ENCODE results near the gene BRSK2. TPM values are rescaled to one million over a fixed set of nuclear protein-coding genes. Genes with fewer than 3 reads are reported as not detected.

The BRSK2 gene
- polyA plus RNA-seq, 1 of the 3 experiments (the other 2 are of a cell fraction): 0.64 TPM

- TF ChIP-seq REST (IDR thresholded peaks at IDR 0.05; ENCODE audit: low read depth, low read length) (no peak), FOXJ3 (CRISPR knock-in tag; IDR thresholded peaks at IDR 0.05) (no peak), YY1 (IDR thresholded peaks at IDR 0.05; ENCODE audit: low read depth) (no peak), TAF1 (IDR thresholded peaks at IDR 0.05; ENCODE audit: borderline replicate concordance, low read depth, low read length) (no peak), RFX5 (IDR thresholded peaks at IDR 0.05; ENCODE audit: low read length) (no peak), FOXM1 (IDR thresholded peaks at IDR 0.05; ENCODE audit: low read depth) (no peak), POLR2AphosphoS5 (IDR thresholded peaks at IDR 0.05; ENCODE audit: low read depth, low read length) (no peak)
Measured at GRCh38 chr11:1405186-1406020, 15.7 kb downstream of the BRSK2 start (continued).

- no peak for TF ChIP-seq IRF3 (IDR thresholded peaks at IDR 0.05; ENCODE audit: low read depth, low read length)
- no peak for TF ChIP-seq NFIC (IDR thresholded peaks at IDR 0.05; ENCODE audit: borderline replicate concordance)
- TF ChIP-seq MEF2A (IDR thresholded peaks at IDR 0.05; ENCODE audit: borderline replicate concordance, low read depth): no peak
- no peak for TF ChIP-seq ELF1 (IDR thresholded peaks at IDR 0.05)
- no peak for TF ChIP-seq RCOR1 (IDR thresholded peaks at IDR 0.05; ENCODE audit: low read length)
- CTCF ChIA-PET: interaction anchor here (0.6 kb wide), 1 partner anchor 15 kb away, joined by 3 read pairs; no protein-coding TSS in a partner anchor
Measured at GRCh38 chr11:1406571-1407485, 17.1 kb downstream of the BRSK2 start.

More at GRCh38 chr11:1406571-1407485, 17.1 kb downstream of the BRSK2 start:
- Histone ChIP-seq H4K20me1 (ENCODE audit: insufficient read depth) (no peaks in the 10 kb centered on the region), H2AFZ (ENCODE audit: low read depth) (no peak overlapping the region), H3K4me2 (no peak overlapping the region), H3K79me2 (ENCODE audit: insufficient read depth) (no peaks in the 10 kb centered on the region), H3K4me3 (ENCODE audit: low read depth in 2 of 2, low read length in 1 of 2) (no peak overlapping the region), H3F3A (replicated peaks; ENCODE audit: insufficient read depth) (no peaks in the 10 kb centered on the region), H3K36me3 (replicated peaks in 1 of 2; ENCODE audit: control insufficient read depth in 1 of 2, insufficient read depth in 2 of 2, low read length in 1 of 2) (no peaks in the 10 kb centered on the region), H3K27me3 (ENCODE audit: insufficient read depth) (no peaks in the 10 kb centered on the region), H3K9ac (no peak overlapping the region), H3K4me1 (ENCODE audit: control insufficient read depth in 1 of 2, insufficient read depth in 2 of 2, low read depth in 1 of 2, low read length in 1 of 2) (peaks cover 0 to 47% of the 10 kb centered on the region in 2 experiments; a peak in 1 of 4 replicates), H3K9me2 (no peaks in the 10 kb centered on the region), H3K9me3 (no peaks in the 10 kb centered on the region), H3K27ac (ENCODE audit: low read depth in 2 of 2, low read length in 1 of 2) (no peak overlapping the region)
- peak; percentile 64 for DNase-seq
- POLR2A ChIA-PET: no interaction called here
- WGBS (ENCODE audit: low lambda C conversion rate): 64% methylated on average over 16 of the region's 31 CpGs
